Neuronal stem cell (in vitro differentiated cells): Measurements from ENCODE around the gene NIPSNAP2.
A peak's percentile ranks its signal among the peaks of the same experiment; 100 is the strongest.

Experiments used
- DNase-seq: peaks from one replicate; pipeline ENCODE4 v3.0.0-alpha.2; 2013; ENCODE audit warnings: low spot score
- H2AFZ ChIP-seq: one replicate; pipeline ENCODE4 v1.6.1; 2013; ENCODE audit warnings: mild to moderate bottlenecking, low read length, inconsistent platforms
- H2AK5ac ChIP-seq: 2 replicates; pipeline ENCODE4 v1.6.1; 2013; ENCODE audit warnings: low read depth, mild to moderate bottlenecking, inconsistent platforms, low read length, moderate library complexity, mixed read lengths
- H2BK120ac ChIP-seq: 2 replicates; pipeline ENCODE4 v1.6.1; 2013; ENCODE audit warnings: low read depth, mild to moderate bottlenecking, inconsistent platforms, low read length, moderate library complexity, mixed read lengths
- H2BK12ac ChIP-seq: one replicate; pipeline ENCODE4 v1.6.1; 2013; ENCODE audit warnings: low read length, inconsistent platforms
- H2BK15ac ChIP-seq: 2 replicates; pipeline ENCODE4 v1.6.1; 2013; ENCODE audit warnings: mild to moderate bottlenecking, low read length, inconsistent platforms, mixed read lengths
- H2BK5ac ChIP-seq: one replicate; pipeline ENCODE4 v1.6.1; 2013; ENCODE audit warnings: inconsistent platforms, mild to moderate bottlenecking, low read length, moderate library complexity
- H3K14ac ChIP-seq: one replicate; pipeline ENCODE4 v1.6.1; 2013; ENCODE audit warnings: low read length, inconsistent platforms
- H3K18ac ChIP-seq: 2 replicates; pipeline ENCODE4 v1.6.1; 2013; ENCODE audit warnings: low read length, inconsistent platforms
- H3K23ac ChIP-seq: 2 replicates; pipeline ENCODE4 v1.6.1; 2013; ENCODE audit warnings: low read depth, mild to moderate bottlenecking, mixed read lengths, low read length, inconsistent platforms; ENCODE audit not compliant: poor library complexity
- H3K27ac ChIP-seq: replicated peaks from 3 replicates; pipeline ENCODE4 v1.5.1; 2013; ENCODE audit warnings: low read length, inconsistent platforms
- H3K27me3 ChIP-seq, 3 experiments: 2 replicates each; pipeline ENCODE4 v1.6.1; 2013; ENCODE audit warnings: low read length in 3 of 3, mild to moderate bottlenecking in 2 of 3, inconsistent platforms in 1 of 3, low read depth in 1 of 3, mixed read lengths in 1 of 3, moderate library complexity in 1 of 3; ENCODE audit not compliant: control insufficient read depth in 3 of 3, insufficient read depth in 3 of 3
- H3K36me3 ChIP-seq, 2 donors: replicated peaks in 1 of 2; 2 replicates each; pipeline ENCODE4 v1.6.1; 2013; ENCODE audit warnings: low read length in 2 of 2; ENCODE audit not compliant: control insufficient read depth in 2 of 2, insufficient read depth in 2 of 2
- H3K4ac ChIP-seq: 2 replicates; pipeline ENCODE4 v1.6.1; 2013; ENCODE audit warnings: inconsistent platforms, mild to moderate bottlenecking, low read length, moderate library complexity
- H3K4me1 ChIP-seq, 2 donors: 1 replicate in 1 of 2; 2 replicates in 1 of 2; pipeline ENCODE4 v1.6.1; 2013; ENCODE audit warnings: low read length in 2 of 2, low read depth in 1 of 2; ENCODE audit not compliant: control insufficient read depth in 2 of 2, insufficient read depth in 1 of 2
- H3K4me2 ChIP-seq: one replicate; pipeline ENCODE4 v1.6.1; 2013; ENCODE audit warnings: mild to moderate bottlenecking, low read length, inconsistent platforms; ENCODE audit not compliant: insufficient read depth, poor library complexity, severe bottlenecking
- H3K4me3 ChIP-seq, 2 donors: 2 replicates each; pipeline ENCODE4 v1.5.1; 2013; ENCODE audit warnings: low read length in 2 of 2, mild to moderate bottlenecking in 2 of 2, inconsistent platforms in 1 of 2, moderate library complexity in 1 of 2
- H3K79me1 ChIP-seq: one replicate; pipeline ENCODE4 v1.6.1; 2013; ENCODE audit warnings: low read depth, mild to moderate bottlenecking, inconsistent platforms, low read length, moderate library complexity
- H3K9ac ChIP-seq: one replicate; pipeline ENCODE4 v1.6.1; 2013; ENCODE audit warnings: mild to moderate bottlenecking, low read depth, low read length, inconsistent platforms; ENCODE audit not compliant: poor library complexity
- H3K9me3 ChIP-seq, 2 donors: replicated peaks in 1 of 2; 2 replicates each; pipeline versions ENCODE3 to v1.6.1; 2013; ENCODE audit warnings: low read length in 2 of 2, mild to moderate bottlenecking in 2 of 2, inconsistent platforms in 1 of 2, low read depth in 1 of 2, mixed read lengths in 1 of 2, moderate library complexity in 1 of 2; ENCODE audit not compliant: control insufficient read depth in 2 of 2, insufficient read depth in 1 of 2
- H4K8ac ChIP-seq: one replicate; pipeline ENCODE4 v1.6.1; 2013; ENCODE audit warnings: low read depth, mild to moderate bottlenecking, inconsistent platforms, low read length, moderate library complexity
- H4K91ac ChIP-seq: one replicate; pipeline ENCODE4 v1.6.1; 2013; ENCODE audit warnings: low read length, low read depth, mild to moderate bottlenecking, inconsistent platforms; ENCODE audit not compliant: poor library complexity
- WGBS, 2 donors: extraction: QIAGEN DNeasy Blood & Tissue Kit; methylation state at CpG; one replicate each; pipeline ENCODE4 v1.1.7; 2013; ENCODE audit warnings: missing lambda C conversion rate in 2 of 2, mixed read lengths in 1 of 2; ENCODE audit not compliant: insufficient read length in 2 of 2, insufficient replicate concordance in 1 of 2; ENCODE audit errors: extremely low coverage in 2 of 2; 5-methylcytosine and 5-hydroxymethylcytosine counted together

The NIPSNAP2 gene

DNA sequence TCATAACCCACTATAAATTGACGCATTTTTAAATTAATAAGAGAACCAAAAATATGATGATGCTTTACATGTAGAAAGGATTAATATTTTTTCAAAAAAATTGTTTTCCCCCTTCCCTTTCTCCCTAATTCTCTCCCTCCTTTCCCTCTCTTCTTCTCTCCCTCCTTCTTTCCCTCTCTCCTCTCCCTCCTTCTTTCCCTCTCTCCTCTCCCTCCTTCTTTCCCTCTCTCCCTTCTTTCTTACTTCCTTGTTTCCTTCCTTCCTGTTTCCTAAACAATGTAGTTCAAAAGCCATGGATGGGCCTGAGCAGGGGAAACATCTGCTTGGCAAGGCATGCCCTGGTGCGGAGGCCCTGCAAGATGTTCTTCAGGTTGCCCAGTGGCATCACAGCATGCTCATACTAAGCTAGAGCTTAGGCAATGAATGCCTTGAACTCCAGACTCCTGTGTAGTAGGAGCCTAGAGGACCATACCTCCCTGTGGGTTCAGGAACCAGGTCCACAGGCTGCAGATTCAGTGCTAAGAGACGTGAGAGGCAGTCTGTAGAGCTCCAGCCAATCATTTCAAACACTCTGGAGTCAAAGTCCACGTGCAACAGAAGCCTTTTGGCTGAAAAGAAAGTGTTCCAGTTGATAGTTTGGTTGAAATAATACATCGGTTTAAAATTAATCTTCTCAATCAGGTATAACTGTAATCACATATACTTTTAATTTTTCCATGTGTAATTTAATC, 32.8 kb upstream of the NIPSNAP2 start:
- Histone ChIP-seq H2AFZ (no peak overlapping the region), H3K4me2 (no peak overlapping the region), H3K9ac (no peak overlapping the region), H3K4me3 (peak overlapping the region in 1 of 2 donors; percentile 7), H3K23ac (no peak overlapping the region), H3K9me3 (peaks cover 6 to 12% of the 10 kb centered on the region in 2 donors), H3K4me1 (no peaks in the 10 kb centered on the region), H2BK12ac (no peak overlapping the region), H3K27ac (no peak overlapping the region), H2AK5ac (no peak overlapping the region), H2BK5ac (no peak overlapping the region), H3K14ac (no peak overlapping the region), H3K18ac (no peak overlapping the region), H3K36me3 (peaks cover 0 to 8% of the 10 kb centered on the region in 2 donors), H2BK15ac (no peak overlapping the region), H3K79me1 (no peaks in the 10 kb centered on the region), H2BK120ac (no peak overlapping the region), H4K91ac (no peak overlapping the region), H3K4ac (no peak overlapping the region), H3K27me3 (no peaks in the 10 kb centered on the region), H4K8ac (no peak overlapping the region)
- no CpG with 5 or more reads among the region's 5 CpGs for WGBS, 2 donors
- DNase-seq: no peak

DNA sequence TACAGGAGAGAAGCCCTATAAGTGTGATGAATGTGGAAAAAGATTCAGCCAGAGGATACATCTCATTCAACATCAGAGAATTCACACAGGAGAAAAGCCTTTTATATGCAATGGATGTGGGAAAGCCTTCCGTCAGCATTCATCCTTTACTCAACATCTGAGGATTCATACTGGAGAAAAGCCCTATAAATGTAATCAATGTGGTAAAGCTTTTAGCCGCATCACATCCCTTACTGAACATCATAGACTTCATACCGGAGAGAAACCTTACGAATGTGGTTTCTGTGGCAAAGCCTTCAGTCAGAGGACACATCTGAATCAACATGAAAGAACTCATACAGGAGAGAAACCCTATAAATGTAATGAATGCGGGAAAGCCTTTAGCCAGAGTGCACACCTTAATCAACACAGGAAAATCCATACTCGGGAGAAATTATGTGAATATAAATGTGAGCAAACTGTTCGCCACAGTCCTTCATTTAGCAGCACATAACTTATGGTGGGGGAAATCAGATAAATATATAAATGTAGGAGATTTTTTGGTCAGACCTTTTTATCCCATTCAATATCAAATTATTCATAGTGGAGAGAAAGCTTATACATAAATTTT, 24.8 kb upstream of the NIPSNAP2 start:
- Histone ChIP-seq H4K91ac (no peak overlapping the region), H2AK5ac (no peak overlapping the region), H3K4me3 (no peak overlapping the region), H3K36me3 (peaks cover 4 to 10% of the 10 kb centered on the region in 2 donors), H3K27ac (no peak overlapping the region), H2BK5ac (no peak overlapping the region), H3K23ac (no peak overlapping the region), H3K9ac (no peak overlapping the region), H2BK12ac (no peak overlapping the region), H3K4me2 (no peak overlapping the region), H4K8ac (no peak overlapping the region), H3K27me3 (no peaks in the 10 kb centered on the region), H2AFZ (no peak overlapping the region), H3K18ac (no peak overlapping the region), H3K4me1 (no peaks in the 10 kb centered on the region), H3K79me1 (no peaks in the 10 kb centered on the region), H3K4ac (no peak overlapping the region), H2BK120ac (no peak overlapping the region), H3K9me3 (peaks cover 9 to 47% of the 10 kb centered on the region in 2 donors), H3K14ac (no peak overlapping the region), H2BK15ac (no peak overlapping the region)
- WGBS, 2 donors: no CpG with 5 or more reads among the region's 7 CpGs
- no peak for DNase-seq

DNA sequence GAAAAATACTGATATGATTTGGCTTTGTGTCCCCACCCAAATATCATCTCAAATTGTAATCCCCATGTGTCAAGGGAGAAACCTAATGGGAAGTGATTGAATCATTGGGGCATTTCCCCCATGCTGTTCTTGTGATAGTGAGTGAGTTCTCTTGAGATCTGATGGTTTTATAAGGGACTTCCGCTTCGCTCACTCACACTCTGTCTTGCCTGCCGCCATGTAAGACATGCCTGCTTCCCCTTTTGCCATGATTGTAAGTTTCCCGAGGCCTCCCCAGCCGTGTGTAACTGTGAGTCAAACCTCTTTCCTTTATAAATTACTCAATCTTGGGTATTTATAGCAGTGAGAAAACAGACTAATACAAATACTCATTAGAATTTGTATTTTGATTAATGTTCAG, 17.8 kb upstream of the NIPSNAP2 start:
- H3K4me2 ChIP-seq: no peak overlapping the region
- no peaks in the 10 kb centered on the region for H3K79me1 ChIP-seq
- no peak overlapping the region for H4K8ac ChIP-seq
- DNase-seq: no peak
- H3K9me3 ChIP-seq: peaks cover 3 to 14% of the 10 kb centered on the region in 2 donors
- no peak overlapping the region for H3K4ac ChIP-seq
- H4K91ac ChIP-seq: no peak overlapping the region
- H3K18ac ChIP-seq: no peak overlapping the region
- H2BK120ac ChIP-seq: no peak overlapping the region
- no peak overlapping the region for H3K14ac ChIP-seq
- no peak overlapping the region for H3K4me3 ChIP-seq
- no peak overlapping the region for H2BK5ac ChIP-seq
- no peak overlapping the region for H3K23ac ChIP-seq
- H3K27me3 ChIP-seq: no peaks in the 10 kb centered on the region
- peaks cover 0 to 2% of the 10 kb centered on the region in 2 donors for H3K36me3 ChIP-seq
- no peaks in the 10 kb centered on the region for H3K4me1 ChIP-seq
- no peak overlapping the region for H2AFZ ChIP-seq
- no CpG with 5 or more reads among the region's 5 CpGs for WGBS, 2 donors
- H2BK15ac ChIP-seq: no peak overlapping the region
- no peak overlapping the region for H2BK12ac ChIP-seq
- no peak overlapping the region for H2AK5ac ChIP-seq
- H3K9ac ChIP-seq: no peak overlapping the region
- no peak overlapping the region for H3K27ac ChIP-seq

DNA sequence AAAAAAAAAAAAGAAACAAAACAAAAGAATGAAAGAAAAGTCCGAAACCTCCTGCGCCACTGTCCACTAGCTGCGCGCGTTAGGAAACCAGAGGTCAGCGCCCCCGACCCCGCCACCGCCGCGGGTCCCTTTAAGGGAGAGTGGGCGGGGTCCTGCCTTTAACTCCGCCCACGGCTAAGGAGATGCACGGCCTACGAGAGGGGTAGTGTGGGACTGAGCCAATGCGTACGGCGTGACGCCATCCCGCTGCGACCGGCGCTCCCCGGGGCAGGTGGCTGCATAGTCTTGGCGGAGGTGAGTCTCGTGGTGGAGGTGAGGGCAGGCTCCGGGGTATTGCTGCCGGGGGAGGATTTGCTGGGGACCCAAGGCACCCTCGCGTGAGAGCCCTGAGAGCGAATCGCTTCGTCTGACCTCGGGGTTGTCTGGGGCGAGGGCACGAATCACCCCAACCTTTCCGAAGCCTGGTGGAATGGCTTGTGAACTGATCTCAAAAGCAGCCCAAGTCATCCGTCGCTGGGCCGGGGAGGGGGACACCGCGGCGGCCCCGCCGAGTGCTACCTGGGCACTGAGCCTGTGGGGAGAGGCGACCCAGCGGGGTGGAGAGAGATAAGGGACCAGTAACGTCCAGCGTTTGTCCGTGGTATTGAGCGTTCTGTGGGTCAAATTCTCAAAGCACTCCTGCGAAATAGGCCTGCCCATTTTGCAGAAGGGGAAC, 12.6 kb upstream of the NIPSNAP2 start, which contains the start of gene MRPS17:
Gene MRPS17 (plus strand): TSS at position 241 of the 715 bp plus-strand sequence. CDS start 1,319 bp downstream, outside the sequence.
- Histone ChIP-seq H4K8ac (peak within 1 kb of the TSS; percentile 82), H3K27me3 (no peaks in the 10 kb centered on the region), H3K4ac (peak within 1 kb of the TSS; percentile 84), H2BK5ac (no peak within 1 kb of the TSS), H3K9ac (peak within 1 kb of the TSS; percentile 98), H2AK5ac (peak within 1 kb of the TSS; percentile 70), H3K14ac (peak within 1 kb of the TSS; percentile 71), H2AFZ (peak within 1 kb of the TSS; percentile 96), H3K36me3 (peaks cover 8 to 33% of the 10 kb centered on the region in 2 donors), H3K27ac (no peak within 1 kb of the TSS), H3K4me1 (no peaks in the 10 kb centered on the region), H3K18ac (peak within 1 kb of the TSS; percentile 95), H2BK120ac (no peak within 1 kb of the TSS), H2BK15ac (no peak within 1 kb of the TSS), H3K9me3 (no peaks in the 10 kb centered on the region), H2BK12ac (no peak within 1 kb of the TSS), H3K79me1 (peaks cover 10% of the 10 kb centered on the region), H3K4me3 (peak within 1 kb of the TSS; percentile 91 to 96), H3K23ac (peak within 1 kb of the TSS; percentile 75), H3K4me2 (peak within 1 kb of the TSS; percentile 94), H4K91ac (no peak within 1 kb of the TSS)
- WGBS, 2 donors: no CpG with 5 or more reads among the region's 53 CpGs
- DNase-seq: peak; percentile 74
